IPS DF 6.9 (cell line): ENCODE results near the gene ABCA4.

ENCODE experiments used
- DNase-seq: peaks from one replicate; pipeline ENCODE4 v3.0.0-alpha.2; 2013; ENCODE audit warnings: low read depth, low spot score
- H3K27ac ChIP-seq: one replicate; pipeline ENCODE4 v1.5.1; 2013; ENCODE audit warnings: low read length, control low read depth
- H3K27me3 ChIP-seq: 2 replicates; pipeline ENCODE4 v1.6.1; 2013; ENCODE audit warnings: mild to moderate bottlenecking, low read length; ENCODE audit not compliant: control insufficient read depth, insufficient read depth
- H3K36me3 ChIP-seq: 2 replicates; pipeline ENCODE4 v1.6.1; 2013; ENCODE audit warnings: low read length; ENCODE audit not compliant: control insufficient read depth, insufficient read depth
- H3K4me1 ChIP-seq: 2 replicates; pipeline ENCODE4 v1.6.1; 2013; ENCODE audit warnings: low read length; ENCODE audit not compliant: control insufficient read depth, insufficient read depth
- H3K4me3 ChIP-seq: 2 replicates; pipeline ENCODE4 v1.5.1; 2013; ENCODE audit warnings: mild to moderate bottlenecking, low read length
- H3K9me3 ChIP-seq: 2 replicates; pipeline ENCODE4 v1.6.1; 2013; ENCODE audit warnings: low read length, inconsistent platforms; ENCODE audit not compliant: control insufficient read depth, insufficient read depth
- WGBS: extraction: QIAGEN DNeasy Blood & Tissue Kit; methylation state at CpG from one replicate; pipeline ENCODE4 v1.1.7; 2013; ENCODE audit warnings: mixed read lengths, missing lambda C conversion rate; ENCODE audit not compliant: insufficient read length, insufficient coverage; 5-methylcytosine and 5-hydroxymethylcytosine counted together

Gene ABCA4

DNA sequence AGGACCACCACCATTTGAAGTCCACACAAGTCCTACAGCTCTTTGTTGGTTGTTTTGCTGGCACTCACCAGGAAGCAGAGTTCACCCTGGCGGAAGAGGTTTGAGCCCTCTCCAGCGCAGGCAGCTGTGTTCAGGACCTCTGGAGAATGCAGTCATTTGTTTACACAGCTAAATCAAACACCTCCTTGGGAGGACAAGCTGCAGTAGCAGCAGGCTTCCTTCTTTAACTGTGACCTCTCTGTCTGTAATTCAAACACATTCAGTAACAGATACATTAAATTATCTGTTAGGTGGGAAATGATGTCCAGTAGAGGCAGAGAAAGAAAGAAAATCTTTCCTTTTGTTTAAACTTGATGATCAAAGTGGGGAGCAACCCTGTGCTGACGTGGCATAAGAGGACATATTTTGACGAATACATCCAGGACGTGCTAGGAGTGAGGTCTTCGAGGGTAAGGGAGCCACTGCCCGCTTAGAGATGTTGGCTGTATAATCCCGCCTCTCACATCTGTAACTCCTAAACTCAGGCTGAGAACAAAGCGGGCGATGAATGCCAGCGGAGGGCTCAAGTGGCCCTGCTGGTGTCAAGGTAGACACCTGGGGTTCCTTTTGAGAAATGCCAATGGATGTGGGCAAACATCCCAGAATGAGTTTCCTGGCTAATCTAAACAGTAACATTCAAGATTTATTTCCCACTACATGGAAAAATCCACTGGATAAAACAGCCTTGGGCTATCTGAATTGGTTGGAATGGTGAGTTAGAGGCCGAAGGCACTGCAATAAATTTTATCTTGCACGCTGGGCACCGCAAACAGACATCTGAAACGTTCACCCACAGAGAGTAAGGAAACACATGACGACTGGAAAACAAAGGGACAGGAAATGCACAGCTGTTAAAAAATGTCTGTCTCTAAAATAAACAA lies 51.7 kb downstream of the ABCA4 start:
- Histone ChIP-seq H3K27ac (no peak overlapping the region), H3K36me3 (no peaks in the 10 kb centered on the region), H3K27me3 (peaks cover 36% of the 10 kb centered on the region), H3K4me3 (no peak overlapping the region), H3K4me1 (no peaks in the 10 kb centered on the region), H3K9me3 (no peaks in the 10 kb centered on the region)
- DNase-seq, result no peak
- no CpG with 5 or more reads among the region's 16 CpGs for WGBS

DNA sequence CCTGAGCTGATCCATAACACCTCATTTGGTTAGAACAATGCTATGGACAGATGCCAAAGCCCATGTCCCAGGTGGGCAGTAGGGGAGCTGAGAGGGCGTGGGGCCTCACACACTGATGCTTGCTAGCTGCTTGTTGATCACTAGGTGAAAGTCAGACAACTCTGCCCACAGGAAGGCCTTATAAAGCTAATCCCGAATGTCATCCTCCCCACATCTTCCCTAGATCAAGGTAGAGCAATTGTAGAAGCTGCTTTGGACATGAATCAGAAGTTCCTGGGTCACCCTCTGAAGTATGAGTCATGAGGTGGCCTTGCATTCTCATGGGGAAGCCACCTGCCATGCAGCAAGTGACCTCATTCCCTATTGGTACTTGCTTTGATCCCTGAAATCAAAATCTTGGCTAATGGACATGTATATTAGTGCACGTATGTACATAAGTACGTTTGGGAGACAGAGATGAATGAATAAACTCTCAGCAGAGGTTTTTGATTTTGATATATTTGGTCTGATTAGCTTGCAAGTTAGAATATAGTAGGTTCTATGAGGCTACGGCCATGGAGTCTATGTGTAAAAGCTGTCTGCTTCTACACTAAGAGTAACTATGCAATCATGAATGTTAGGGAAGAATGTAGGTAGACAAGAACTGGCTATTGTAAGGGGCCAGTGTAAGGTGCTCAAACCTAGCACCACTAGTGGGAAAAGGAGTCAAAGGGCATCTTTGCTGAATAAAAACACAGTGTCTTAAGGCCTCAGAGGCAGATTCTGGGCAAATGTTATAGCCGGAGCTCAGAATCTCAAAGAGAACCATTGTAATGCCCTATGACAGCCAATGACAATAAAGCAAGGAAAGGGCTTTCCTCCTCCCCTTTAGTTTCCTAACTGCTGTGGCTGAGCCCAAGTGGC lies 52.6 kb downstream of the ABCA4 start:
- Histone ChIP-seq H3K4me3 (no peak overlapping the region), H3K36me3 (no peaks in the 10 kb centered on the region)
- no CpG with 5 or more reads among the region's 6 CpGs for WGBS

DNA sequence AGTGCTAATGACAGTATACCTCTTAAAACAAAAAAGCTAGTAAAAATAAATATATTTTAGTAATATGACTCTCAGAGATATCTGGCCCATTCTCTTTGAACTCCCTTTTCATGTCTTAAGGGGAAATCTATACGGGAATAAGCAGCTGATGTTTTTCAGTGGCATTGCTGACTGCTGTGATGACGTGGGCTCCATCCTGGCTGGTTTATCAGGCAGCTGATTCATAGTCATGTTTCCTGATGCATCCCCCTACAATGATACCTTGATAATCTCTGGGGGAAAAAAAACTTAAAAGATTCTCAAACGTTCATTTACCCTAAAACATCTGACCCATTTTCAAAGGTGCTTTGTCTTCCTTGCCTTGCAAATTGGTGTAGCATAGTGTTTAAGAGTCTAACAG lies 53.8 kb downstream of the ABCA4 start:
- no peaks in the 10 kb centered on the region for H3K9me3 ChIP-seq
- no CpG with 5 or more reads among the region's 3 CpGs for WGBS
- H3K36me3 ChIP-seq, result no peaks in the 10 kb centered on the region
- H3K4me3 ChIP-seq, result no peak overlapping the region
- peaks cover 36% of the 10 kb centered on the region for H3K27me3 ChIP-seq
- no peak overlapping the region for H3K27ac ChIP-seq
- H3K4me1 ChIP-seq, result no peaks in the 10 kb centered on the region
- no peak for DNase-seq

More for the DNA sequence above, 52.6 kb downstream of the ABCA4 start:
- H3K4me1 ChIP-seq, result no peaks in the 10 kb centered on the region
- DNase-seq, result no peak
- no peaks in the 10 kb centered on the region for H3K9me3 ChIP-seq
- H3K27me3 ChIP-seq, result peaks cover 36% of the 10 kb centered on the region
- no peak overlapping the region for H3K27ac ChIP-seq

DNA sequence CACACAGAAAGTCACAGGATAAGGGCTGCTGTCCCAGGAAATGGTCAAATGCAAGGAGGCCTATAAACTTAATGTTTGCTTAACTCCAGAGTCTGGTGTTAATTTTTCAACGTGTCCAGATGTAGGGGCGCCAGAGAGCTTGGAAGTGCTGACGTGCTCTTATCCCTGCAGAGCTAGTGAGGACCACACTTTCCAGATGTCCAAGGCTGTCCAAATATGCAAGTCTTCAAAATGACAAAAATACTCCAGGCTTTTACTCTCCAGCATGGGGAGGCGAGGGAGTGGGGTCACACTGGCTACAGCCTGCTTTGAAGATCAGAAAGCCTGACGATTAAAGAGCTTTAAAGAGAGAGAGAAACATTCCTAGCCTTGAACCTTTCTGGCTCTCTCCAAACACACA lies 57.6 kb downstream of the ABCA4 start:
- DNase-seq, result no peak
- Histone ChIP-seq H3K27me3 (peaks cover 10% of the 10 kb centered on the region; the same call in 1 of the 2 replicates), H3K36me3 (no peaks in the 10 kb centered on the region), H3K4me3 (no peak overlapping the region), H3K4me1 (peaks cover 1% of the 10 kb centered on the region; the same call in 1 of the 2 replicates), H3K27ac (no peak overlapping the region), H3K9me3 (no peaks in the 10 kb centered on the region)
- no CpG with 5 or more reads among the region's 5 CpGs for WGBS

- Histone ChIP-seq H3K36me3 (no peaks in the 10 kb centered on the region), H3K27ac (no peak overlapping the region), H3K4me3 (no peak overlapping the region), H3K4me1 (peaks cover 1% of the 10 kb centered on the region; the same call in 1 of the 2 replicates), H3K27me3 (peaks cover 3% of the 10 kb centered on the region; the same call in 1 of the 2 replicates), H3K9me3 (no peaks in the 10 kb centered on the region)
- DNase-seq, result peak; percentile 66
- WGBS, result no CpG with 5 or more reads among the region's 5 CpGs
These were observed 59.2 kb downstream of the ABCA4 start for GRCh38 chr1:94061513-94062443.

DNA sequence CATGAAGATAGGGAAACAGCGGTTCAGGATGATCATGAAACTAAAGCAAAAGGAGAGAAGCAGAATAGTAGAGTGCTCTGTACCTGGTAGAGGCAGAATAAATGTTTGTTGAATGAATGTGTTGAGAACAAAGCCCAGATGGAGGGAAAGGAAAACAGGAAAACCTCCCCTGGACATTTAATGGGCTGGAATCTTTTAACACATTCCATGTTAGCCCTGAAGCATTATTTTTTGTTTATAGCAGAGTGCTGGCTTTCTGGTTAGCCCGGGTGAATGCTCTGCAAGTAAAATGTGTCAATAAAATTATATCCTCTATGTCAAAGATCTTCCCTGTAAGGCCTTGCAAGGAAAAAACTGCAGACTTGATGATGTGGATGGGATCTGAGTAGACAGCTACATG lies 60.2 kb downstream of the ABCA4 start:
- no peak for DNase-seq
- WGBS, result no CpG with 5 or more reads among the region's 2 CpGs
- no peak overlapping the region for H3K4me3 ChIP-seq
- H3K36me3 ChIP-seq, result no peaks in the 10 kb centered on the region
- H3K9me3 ChIP-seq, result no peaks in the 10 kb centered on the region
- H3K27me3 ChIP-seq, result no peaks in the 10 kb centered on the region
- H3K4me1 ChIP-seq, result peaks cover 1% of the 10 kb centered on the region; the same call in 1 of the 2 replicates
- no peak overlapping the region for H3K27ac ChIP-seq

GRCh38 chr1:94058766-94059165 lies 62.2 kb downstream of the ABCA4 start:
- no peaks in the 10 kb centered on the region for H3K27me3 ChIP-seq
- DNase-seq, result no peak
- no peaks in the 10 kb centered on the region for H3K9me3 ChIP-seq
- no peaks in the 10 kb centered on the region for H3K36me3 ChIP-seq
- no peak overlapping the region for H3K27ac ChIP-seq
- peaks cover 3% of the 10 kb centered on the region for H3K4me1 ChIP-seq
- no CpG with 5 or more reads among the region's 3 CpGs for WGBS
- no peak overlapping the region for H3K4me3 ChIP-seq

DNA sequence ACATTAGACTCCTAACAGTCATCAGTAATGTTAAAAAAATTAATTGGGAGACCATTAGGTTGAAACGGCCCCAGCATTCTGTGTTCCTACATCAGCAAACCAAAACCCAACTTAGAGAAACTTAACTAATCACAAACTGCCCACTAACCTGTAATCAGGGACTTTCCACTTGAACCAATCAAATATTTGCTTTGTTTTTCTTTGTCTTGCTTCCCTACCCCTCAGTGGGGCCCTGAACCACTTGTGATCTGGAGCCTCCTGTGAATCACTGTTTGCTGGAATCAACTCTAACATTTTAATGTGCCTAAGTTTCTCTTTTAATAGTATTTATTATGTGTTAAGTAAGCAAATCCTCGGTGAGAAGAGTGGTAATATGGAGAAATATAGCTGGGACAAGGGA lies 64.0 kb downstream of the ABCA4 start:
- peaks cover 3% of the 10 kb centered on the region for H3K4me1 ChIP-seq
- H3K27me3 ChIP-seq, result no peaks in the 10 kb centered on the region
- DNase-seq, result no peak
- H3K9me3 ChIP-seq, result no peaks in the 10 kb centered on the region
- H3K36me3 ChIP-seq, result no peaks in the 10 kb centered on the region
- no CpG with 5 or more reads among the region's 2 CpGs for WGBS
- H3K4me3 ChIP-seq, result no peak overlapping the region
- no peak overlapping the region for H3K27ac ChIP-seq

DNA sequence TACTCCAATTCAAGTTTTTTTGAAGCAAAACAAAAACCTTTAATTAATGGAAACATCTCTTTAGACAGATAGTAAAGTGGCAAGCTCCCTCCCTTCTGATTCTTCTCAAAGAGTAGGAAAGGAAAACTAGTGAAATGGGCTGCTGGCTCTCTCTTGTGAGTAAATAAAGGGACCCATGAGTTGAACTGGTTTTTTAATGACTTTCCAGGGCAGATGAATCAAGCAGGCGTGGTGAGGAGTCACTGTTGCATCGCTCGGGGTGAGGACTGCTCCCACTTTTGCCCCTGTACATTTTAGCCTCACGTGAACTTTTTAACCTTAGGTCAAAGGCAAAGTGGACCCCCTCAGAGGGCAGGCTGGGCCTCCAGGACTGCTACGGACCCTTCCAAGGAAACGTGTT lies 64.8 kb downstream of the ABCA4 start:
- H3K36me3 ChIP-seq, result no peaks in the 10 kb centered on the region
- peaks cover 2% of the 10 kb centered on the region; the same call in 1 of the 2 replicates for H3K4me1 ChIP-seq
- no peak overlapping the region for H3K4me3 ChIP-seq
- H3K27ac ChIP-seq, result no peak overlapping the region
- no CpG with 5 or more reads among the region's 6 CpGs for WGBS
- H3K9me3 ChIP-seq, result no peaks in the 10 kb centered on the region
- DNase-seq, result no peak
- no peaks in the 10 kb centered on the region for H3K27me3 ChIP-seq
